Breast epithelium (tissue), 4 donors: ENCODE measurements around the gene MEIKIN. TPM values are rescaled to one million over a fixed set of nuclear protein-coding genes. Genes with fewer than 3 reads are reported as not detected.

Experiments
- DNase-seq, 2 donors: peaks; one replicate each; pipeline ENCODE4 v3.0.0-alpha.2; 2019; ENCODE audit warnings: low spot score in 2 of 2
- H3K27ac ChIP-seq, 2 donors: fragments of 200-600 bp; sonication (generic) in 1 of 2; one replicate each; pipeline ENCODE4 v1.5.1; 2016 to 2019; ENCODE audit warnings: mild to moderate bottlenecking in 1 of 2
- H3K27me3 ChIP-seq, 2 donors: fragments of 200-600 bp; sonication (generic) in 1 of 2; one replicate each; pipeline versions ENCODE4 v1.5.1 to v1.6.0; 2017 to 2019; ENCODE audit warnings: control low read depth in 1 of 2, mild to moderate bottlenecking in 1 of 2
- H3K36me3 ChIP-seq: fragments of 200-600 bp; one replicate; pipeline ENCODE4 v1.5.1; 2019
- H3K4me1 ChIP-seq, 2 donors: fragments of 200-600 bp; sonication (generic); one replicate each; pipeline ENCODE4 v1.5.1; 2016 to 2019; ENCODE audit warnings: control low read depth in 1 of 2
- H3K4me3 ChIP-seq, 3 donors: fragments of 200-600 bp; sonication (generic); 1 replicate in 2 of 3; 2 replicates in 1 of 3; pipeline ENCODE4 v1.5.1; 2016 to 2019; ENCODE audit warnings: mild to moderate bottlenecking in 3 of 3, moderate library complexity in 2 of 3
- H3K9me3 ChIP-seq, 2 donors: fragments of 200-600 bp; sonication (generic) in 1 of 2; one replicate each; pipeline ENCODE4 v1.5.1; 2016 to 2019; ENCODE audit warnings: control low read depth in 1 of 2
- POLR2A ChIP-seq: fragments of 450-650 bp; IDR thresholded peaks from one replicate; pipeline ENCODE4 v1.6.1; 2016; ENCODE audit warnings: antibody characterized with exemption, mild to moderate bottlenecking, moderate library complexity
- POLR2AphosphoS5 ChIP-seq, 3 donors: sonication (generic); formaldehyde crosslinking; IDR thresholded peaks; one replicate each; pipeline ENCODE4 v1.6.1; 2017; ENCODE audit warnings: antibody characterized with exemption in 3 of 3
- intact Hi-C: fragments of 100-400 bp; cut with DNase I; formaldehyde crosslinking; loops from one replicate; pipeline ENCODE4 v1.15.1; 2023; ENCODE audit warnings: low total_unique reads
- total RNA-seq, 3 donors: library from RNA; depleted of rRNA; stranded (reverse); fragments of >200 nt; gene quantifications; one replicate each; pipeline ENCODE4 v1.1.0, GENCODE V29; 2016
- TF ChIP-seq, protein P1 (sequence below), 3 donors: fragments of 450-650 bp; IDR thresholded peaks; one replicate each; pipeline ENCODE4 v1.5.1; 2016 to 2017; ENCODE audit warnings: antibody characterized with exemption in 3 of 3, mild to moderate bottlenecking in 3 of 3, moderate library complexity in 3 of 3

Gene MEIKIN
- total RNA-seq, 3 donors from 2014 or later, result not detected

DNA sequence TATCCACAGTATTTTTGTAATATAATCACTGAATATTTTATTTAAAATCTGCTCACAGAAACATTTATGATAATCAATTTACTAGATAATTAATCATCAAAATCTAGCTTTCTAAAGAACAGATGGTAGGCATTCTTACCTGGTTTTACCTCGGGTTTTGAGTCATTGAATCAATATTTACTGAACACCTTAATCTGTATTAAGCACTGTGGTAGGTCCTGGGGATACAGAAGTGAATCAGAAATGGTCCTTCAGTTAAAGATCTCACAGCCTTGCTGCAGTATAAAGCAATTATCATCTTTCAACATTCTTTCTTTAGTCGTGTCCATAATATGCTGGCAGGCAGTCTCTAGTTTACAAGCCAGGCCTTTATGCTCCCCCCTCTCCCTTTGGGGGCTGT is 2.0 kb upstream of the MEIKIN start:
- intact Hi-C loops, result no loop called here
- Histone ChIP-seq H3K4me1 (no peaks in the 10 kb centered on the region), H3K4me3 (no peak overlapping the region), H3K9me3 (peaks cover 0 to 5% of the 10 kb centered on the region in 2 donors), H3K27me3 (no peaks in the 10 kb centered on the region), H3K36me3 (no peaks in the 10 kb centered on the region), H3K27ac (no peak overlapping the region)
- TF ChIP-seq POLR2AphosphoS5 (IDR thresholded peaks at IDR 0.05) (no peak), POLR2A (no peak)
- TF ChIP-seq, protein P1, sequence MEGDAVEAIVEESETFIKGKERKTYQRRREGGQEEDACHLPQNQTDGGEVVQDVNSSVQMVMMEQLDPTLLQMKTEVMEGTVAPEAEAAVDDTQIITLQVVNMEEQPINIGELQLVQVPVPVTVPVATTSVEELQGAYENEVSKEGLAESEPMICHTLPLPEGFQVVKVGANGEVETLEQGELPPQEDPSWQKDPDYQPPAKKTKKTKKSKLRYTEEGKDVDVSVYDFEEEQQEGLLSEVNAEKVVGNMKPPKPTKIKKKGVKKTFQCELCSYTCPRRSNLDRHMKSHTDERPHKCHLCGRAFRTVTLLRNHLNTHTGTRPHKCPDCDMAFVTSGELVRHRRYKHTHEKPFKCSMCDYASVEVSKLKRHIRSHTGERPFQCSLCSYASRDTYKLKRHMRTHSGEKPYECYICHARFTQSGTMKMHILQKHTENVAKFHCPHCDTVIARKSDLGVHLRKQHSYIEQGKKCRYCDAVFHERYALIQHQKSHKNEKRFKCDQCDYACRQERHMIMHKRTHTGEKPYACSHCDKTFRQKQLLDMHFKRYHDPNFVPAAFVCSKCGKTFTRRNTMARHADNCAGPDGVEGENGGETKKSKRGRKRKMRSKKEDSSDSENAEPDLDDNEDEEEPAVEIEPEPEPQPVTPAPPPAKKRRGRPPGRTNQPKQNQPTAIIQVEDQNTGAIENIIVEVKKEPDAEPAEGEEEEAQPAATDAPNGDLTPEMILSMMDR (IDR thresholded peaks at IDR 0.05), result no peak
- no peak for DNase-seq

DNA sequence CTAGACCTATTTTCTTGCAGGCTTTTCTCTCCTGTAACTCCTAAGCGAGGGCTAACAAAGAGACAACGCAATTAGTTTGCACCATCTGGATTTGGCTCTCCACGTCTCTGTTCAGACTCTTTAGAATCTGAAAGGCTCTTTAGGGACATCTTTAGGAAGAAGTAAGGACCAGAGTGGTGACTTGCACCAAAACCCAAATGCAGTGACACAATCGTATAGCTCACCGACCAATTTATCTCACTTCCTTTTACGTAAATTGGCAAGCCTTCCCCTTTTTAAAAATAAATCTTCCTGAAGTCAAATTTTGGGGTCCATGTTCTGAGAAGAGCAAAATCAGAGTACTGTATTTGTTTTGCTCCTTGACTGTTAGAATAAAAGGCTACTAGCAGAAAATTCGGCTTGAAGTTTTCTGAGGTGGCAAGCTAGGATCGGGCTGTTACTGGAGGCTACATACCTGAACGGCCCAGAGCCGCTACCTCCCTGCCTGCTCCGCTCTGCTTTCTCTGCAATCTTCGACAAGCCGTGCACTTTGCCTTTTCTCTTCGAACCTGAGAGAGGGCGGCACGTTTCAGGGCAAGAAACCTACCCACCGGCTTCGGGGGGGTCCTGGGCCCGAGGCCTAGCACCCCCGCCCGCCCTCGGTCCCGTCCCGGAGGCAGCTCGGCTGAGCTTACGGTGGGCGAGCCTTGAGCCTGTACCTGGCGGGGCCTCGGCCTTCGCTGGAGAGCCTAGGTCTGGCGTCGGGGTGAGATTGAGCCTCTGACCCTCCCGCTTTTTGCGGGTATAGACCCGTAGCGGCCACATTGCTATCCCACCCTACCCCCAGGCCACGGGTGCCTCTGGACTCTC is 537 bp downstream of the MEIKIN start:
- Histone ChIP-seq H3K27me3 (no peaks in the 10 kb centered on the region), H3K4me1 (no peaks in the 10 kb centered on the region), H3K9me3 (peaks cover 0 to 5% of the 10 kb centered on the region in 2 donors), H3K36me3 (no peaks in the 10 kb centered on the region), H3K4me3 (no peak overlapping the region), H3K27ac (no peak overlapping the region)
- no peak for TF ChIP-seq POLR2AphosphoS5 (IDR thresholded peaks at IDR 0.05)
- no peak for TF ChIP-seq POLR2A
- TF ChIP-seq, protein P1 (IDR thresholded peaks at IDR 0.05), result no peak
- intact Hi-C loops, result no loop called here
- no peak for DNase-seq

DNA sequence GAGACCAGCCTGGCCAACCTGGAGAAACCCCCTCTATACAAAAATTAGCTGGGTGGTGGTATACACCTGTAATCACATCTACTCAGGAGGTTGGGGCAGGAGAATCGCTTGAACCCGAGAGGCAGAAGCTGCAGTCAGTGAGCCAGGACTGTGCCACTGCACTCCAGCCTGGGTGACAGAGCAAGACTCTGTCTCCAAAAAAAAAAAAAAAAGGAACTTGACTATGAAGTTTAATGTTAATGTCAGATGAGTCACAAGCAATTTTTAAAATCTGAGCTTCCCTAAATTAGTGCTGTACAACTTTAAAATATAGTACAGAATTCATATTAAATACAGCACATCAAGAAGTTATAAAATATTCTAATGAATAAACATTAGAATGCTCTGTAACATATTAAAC is 1.5 kb downstream of the MEIKIN start:
- no peak for DNase-seq
- Histone ChIP-seq H3K27ac (no peak overlapping the region), H3K36me3 (no peaks in the 10 kb centered on the region), H3K4me3 (no peak overlapping the region), H3K27me3 (no peaks in the 10 kb centered on the region), H3K4me1 (no peaks in the 10 kb centered on the region), H3K9me3 (peaks cover 0 to 5% of the 10 kb centered on the region in 2 donors)
- no peak for TF ChIP-seq POLR2AphosphoS5 (IDR thresholded peaks at IDR 0.05)
- TF ChIP-seq, protein P1 (IDR thresholded peaks at IDR 0.05), result no peak
- no peak for TF ChIP-seq POLR2A
- intact Hi-C loops, result no loop called here

DNA sequence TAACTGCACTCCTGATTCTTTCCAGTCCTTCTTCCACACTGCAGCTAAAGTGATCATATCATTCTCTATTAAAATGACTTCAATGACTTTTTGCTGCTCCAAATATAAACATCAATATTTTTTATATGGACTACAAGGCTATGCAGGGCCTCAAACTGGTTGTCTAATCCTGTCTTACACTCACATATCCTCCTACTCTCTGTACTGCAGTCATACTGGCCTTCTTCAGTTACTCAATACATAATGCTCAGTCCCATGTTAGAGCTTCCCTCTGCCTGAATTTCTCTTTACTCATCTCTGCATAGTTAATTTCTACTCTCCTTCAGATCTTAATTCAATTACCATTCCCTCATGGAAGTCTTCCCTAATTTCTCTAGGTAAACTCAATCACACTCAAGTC is 3.4 kb downstream of the MEIKIN start:
- intact Hi-C loops, result no loop called here
- Histone ChIP-seq H3K36me3 (no peaks in the 10 kb centered on the region), H3K27me3 (no peaks in the 10 kb centered on the region), H3K27ac (no peak overlapping the region), H3K4me1 (no peaks in the 10 kb centered on the region), H3K4me3 (no peak overlapping the region), H3K9me3 (peaks cover 0 to 5% of the 10 kb centered on the region in 2 donors)
- DNase-seq, result no peak
- TF ChIP-seq POLR2AphosphoS5 (IDR thresholded peaks at IDR 0.05), result no peak
- TF ChIP-seq, protein P1 (IDR thresholded peaks at IDR 0.05), result no peak
- TF ChIP-seq POLR2A, result no peak

DNA sequence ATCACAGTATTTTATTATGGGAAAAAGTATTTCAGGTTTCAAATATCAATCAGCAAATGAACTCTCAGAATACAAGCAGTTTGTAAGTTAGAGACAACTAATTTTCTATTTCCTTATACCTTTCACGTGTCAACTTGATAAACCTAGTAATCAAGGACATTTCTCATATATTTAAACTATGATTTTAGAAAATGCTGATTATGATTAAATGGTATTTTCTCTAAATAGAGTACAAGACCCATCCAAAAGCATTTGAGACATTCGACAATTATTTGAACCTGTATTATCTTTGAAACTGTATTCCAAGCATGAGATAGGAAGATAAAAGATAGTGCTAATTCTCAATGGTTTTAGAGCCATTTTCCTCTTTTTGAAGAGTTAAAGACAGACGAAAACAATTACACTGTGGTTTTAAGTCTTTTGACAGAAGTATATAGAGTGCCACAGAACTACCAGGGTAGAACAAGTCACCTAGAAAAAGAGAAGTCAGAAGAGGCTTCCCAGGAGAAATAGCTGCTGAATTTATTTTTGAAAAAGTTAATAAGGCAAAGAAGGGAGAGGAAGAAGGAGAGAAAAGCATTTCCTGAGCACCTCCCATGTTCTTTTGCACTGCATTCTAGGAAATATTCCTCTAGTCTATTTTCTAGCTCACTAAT is 5.6 kb downstream of the MEIKIN start:
- DNase-seq, result no peak
- no peak overlapping the region for H3K27ac ChIP-seq
- intact Hi-C loops, result no loop called here
- no peaks in the 10 kb centered on the region for H3K4me1 ChIP-seq
- no peaks in the 10 kb centered on the region for H3K27me3 ChIP-seq
- H3K4me3 ChIP-seq, result no peak overlapping the region
- TF ChIP-seq POLR2A (no peak), POLR2AphosphoS5 (IDR thresholded peaks at IDR 0.05) (no peak)
- TF ChIP-seq, protein P1 (IDR thresholded peaks at IDR 0.05), result no peak
- H3K36me3 ChIP-seq, result no peaks in the 10 kb centered on the region
- no peaks in the 10 kb centered on the region for H3K9me3 ChIP-seq
